HepG2 (cell line): ENCODE measurements around the gene TRAF5.

Source experiments
- PATZ1 ChIP-seq: sonication (generic); formaldehyde crosslinking; IDR thresholded peaks from 2 replicates; pipeline ENCODE4 v1.4.0; 2020; ENCODE audit warnings: missing genetic modification reagents
- ZNF281 ChIP-seq: sonication (generic); formaldehyde crosslinking; IDR thresholded peaks from 2 replicates; pipeline ENCODE4 v1.4.0; 2020; ENCODE audit warnings: missing genetic modification reagents, borderline replicate concordance

- TF ChIP-seq PATZ1 (no peak), ZNF281 (CRISPR knock-in tag) (no peak)
Measured at GRCh38 chr1:211335522-211336157, 9.0 kb downstream of the TRAF5 start.
